GM12865 (cell line): Measurements from ENCODE around the gene NGRN.

Experiments
- DNase-seq: peaks from one replicate; pipeline ENCODE4 v3.0.0; 2010; ENCODE audit warnings: low read depth
- H3K4me3 ChIP-seq: 2 replicates; pipeline ENCODE4 v1.5.1; 2011; ENCODE audit warnings: mild to moderate bottlenecking, low read depth, low read length, control low read depth
- CTCF ChIP-seq: IDR thresholded peaks from 2 replicates; pipeline ENCODE4 v1.5.1; 2011; ENCODE audit warnings: low read length, control low read depth, low read depth, inconsistent platforms; ENCODE audit not compliant: insufficient read depth; ENCODE audit errors: missing control alignments

The NGRN gene

GRCh38 chr15:90307661-90308060, 42.2 kb downstream of the NGRN start:
- DNase-seq: no peak
- no peak for TF ChIP-seq CTCF
- no peak overlapping the region for H3K4me3 ChIP-seq

GRCh38 chr15:90309020-90309419, 43.5 kb downstream of the NGRN start:
- DNase-seq: no peak
- no peak overlapping the region for H3K4me3 ChIP-seq
- no peak for TF ChIP-seq CTCF

GRCh38 chr15:90315278-90315982, 50.0 kb downstream of the NGRN start:
- H3K4me3 ChIP-seq: no peak overlapping the region
- no peak for DNase-seq
- TF ChIP-seq CTCF: no peak

GRCh38 chr15:90316139-90316538, 50.7 kb downstream of the NGRN start:
- H3K4me3 ChIP-seq: no peak overlapping the region
- no peak for TF ChIP-seq CTCF
- no peak for DNase-seq

- no peak for DNase-seq
- no peak overlapping the region for H3K4me3 ChIP-seq
- no peak for TF ChIP-seq CTCF
These were observed 53.1 kb downstream of the NGRN start for GRCh38 chr15:90318591-90318990.

- TF ChIP-seq CTCF: peak; percentile 99
- H3K4me3 ChIP-seq: no peak overlapping the region
- DNase-seq: peak; percentile 86
These were observed 54.8 kb downstream of the NGRN start for GRCh38 chr15:90320062-90320884.
